GM20431 (cell line): ENCODE results near the gene TRIM44.
"Not testable (repeated sequence)": the region's sequence is repeated elsewhere in the genome, so short reads cannot be mapped to it uniquely, and the experiment has no call there.

Experiments
- in situ Hi-C: fragments of 300-500 bp; cut with MseI, MboI; formaldehyde crosslinking; loops from one replicate; pipeline ENCODE4 v1.15.0; 2020; ENCODE audit warnings: low sequenced_read_pairs; ENCODE audit not compliant: unreplicated experiment

TRIM44 gene

DNA sequence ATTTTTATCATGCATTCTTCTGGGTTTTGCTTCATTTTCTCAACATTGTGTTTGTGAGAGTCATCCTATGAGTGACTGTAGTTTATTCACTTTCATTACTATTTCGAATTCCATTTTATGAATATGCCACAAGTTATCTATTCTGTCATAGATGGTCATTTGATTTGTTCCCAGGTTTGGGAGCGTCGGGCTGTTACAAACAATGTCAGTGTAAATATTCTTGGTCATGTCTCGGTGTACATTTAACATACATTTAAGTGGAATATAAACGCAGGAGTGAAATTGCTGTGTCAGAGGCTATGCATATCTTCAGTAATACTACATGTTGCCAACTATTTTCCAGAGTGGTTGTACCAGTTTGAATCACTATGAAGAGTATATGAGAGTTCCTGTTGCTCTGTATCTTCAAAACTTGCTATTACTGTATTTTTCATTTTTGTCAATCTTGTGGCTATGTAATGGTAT, 2.4 kb downstream of the TRIM44 start:
- in situ Hi-C loops: no loop called here

GRCh38 chr11:35667257-35667656, 4.7 kb downstream of the TRIM44 start:
- in situ Hi-C loops: no loop called here

- in situ Hi-C loops: not testable (repeated sequence)
These were observed 5.8 kb downstream of the TRIM44 start for GRCh38 chr11:35668350-35668749.

DNA sequence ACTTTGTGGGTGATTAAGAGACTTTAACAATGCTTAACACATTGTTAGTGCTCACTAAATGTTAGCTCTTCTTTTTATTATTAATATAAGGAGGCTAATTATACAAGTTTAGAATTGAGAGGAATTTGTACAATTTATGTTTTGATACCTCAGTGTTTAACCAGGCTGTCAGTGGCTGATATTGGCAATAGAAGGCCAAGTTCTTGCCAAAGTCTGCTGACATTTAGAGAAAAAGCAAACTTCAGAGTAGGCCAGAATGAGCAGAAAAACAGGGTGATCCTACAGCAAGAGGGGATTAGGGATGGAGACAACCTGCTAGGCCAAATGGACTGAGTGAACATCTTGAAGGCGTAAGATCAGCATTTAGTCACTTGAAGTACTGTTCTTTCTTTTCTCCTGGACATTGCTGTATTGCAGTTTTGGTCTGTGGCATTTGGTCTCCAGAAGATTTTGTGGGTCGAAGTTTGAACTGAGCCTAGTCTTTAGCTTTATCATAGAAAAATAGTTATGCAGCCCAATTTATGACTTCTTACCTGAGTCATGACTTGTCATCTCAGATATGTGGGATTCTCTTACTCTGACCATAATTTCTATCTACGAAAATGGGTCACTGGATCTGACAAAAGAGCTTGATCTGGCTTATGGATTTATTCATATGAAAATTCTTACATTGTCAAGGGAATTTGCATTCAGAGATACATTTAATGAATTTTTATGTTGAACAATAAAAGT, 9.0 kb downstream of the TRIM44 start:
- in situ Hi-C loops: no loop called here

GRCh38 chr11:35672608-35673007, 10.0 kb downstream of the TRIM44 start:
- in situ Hi-C loops: no loop called here

GRCh38 chr11:35675901-35676610, 13.5 kb downstream of the TRIM44 start:
- in situ Hi-C loops: no loop called here

DNA sequence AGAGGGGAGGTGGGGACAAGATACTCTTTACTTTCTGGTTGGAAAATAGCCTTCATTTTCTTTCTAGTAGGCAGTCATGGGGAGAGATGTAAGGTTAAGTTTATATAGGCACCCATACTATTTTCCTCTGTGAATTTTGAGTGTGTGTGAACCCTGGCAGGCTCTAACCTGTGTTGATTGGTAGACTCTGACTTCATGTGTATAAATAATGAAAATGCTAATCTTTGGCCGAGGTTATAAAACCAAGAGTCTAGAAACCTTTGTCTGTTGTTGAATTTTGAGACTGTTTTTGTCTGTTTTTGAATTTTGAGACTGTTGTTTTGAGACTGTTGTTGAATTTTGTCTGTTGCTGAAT, 14.0 kb downstream of the TRIM44 start:
- in situ Hi-C loops: no loop called here

DNA sequence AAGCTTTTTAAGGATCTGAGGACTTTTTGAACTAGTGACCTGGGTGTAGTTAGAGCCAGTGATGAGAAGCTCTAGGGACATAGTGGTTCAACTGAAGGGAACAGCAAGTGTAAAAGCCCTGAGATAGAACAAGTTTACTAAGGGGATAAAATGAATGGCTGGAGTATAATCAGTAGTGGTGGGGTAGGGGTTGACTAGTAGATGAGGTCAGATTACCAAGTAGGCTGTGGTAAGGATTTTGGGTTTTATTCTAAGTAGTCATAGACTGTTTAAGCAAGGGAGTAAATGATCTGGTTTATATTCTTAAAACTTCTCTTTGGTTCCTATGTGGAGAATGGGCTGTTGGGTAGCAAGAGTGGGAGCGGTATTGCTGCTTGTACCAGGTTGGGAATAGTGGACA, 15.3 kb downstream of the TRIM44 start:
- in situ Hi-C loops: no loop called here

GRCh38 chr11:35678471-35678870, 15.9 kb downstream of the TRIM44 start:
- in situ Hi-C loops: no loop called here

- in situ Hi-C loops: no loop called here
These were observed 16.4 kb downstream of the TRIM44 start for GRCh38 chr11:35678975-35679374.

- in situ Hi-C loops: no loop called here
These were observed 17.9 kb downstream of the TRIM44 start for GRCh38 chr11:35680506-35680905.

DNA sequence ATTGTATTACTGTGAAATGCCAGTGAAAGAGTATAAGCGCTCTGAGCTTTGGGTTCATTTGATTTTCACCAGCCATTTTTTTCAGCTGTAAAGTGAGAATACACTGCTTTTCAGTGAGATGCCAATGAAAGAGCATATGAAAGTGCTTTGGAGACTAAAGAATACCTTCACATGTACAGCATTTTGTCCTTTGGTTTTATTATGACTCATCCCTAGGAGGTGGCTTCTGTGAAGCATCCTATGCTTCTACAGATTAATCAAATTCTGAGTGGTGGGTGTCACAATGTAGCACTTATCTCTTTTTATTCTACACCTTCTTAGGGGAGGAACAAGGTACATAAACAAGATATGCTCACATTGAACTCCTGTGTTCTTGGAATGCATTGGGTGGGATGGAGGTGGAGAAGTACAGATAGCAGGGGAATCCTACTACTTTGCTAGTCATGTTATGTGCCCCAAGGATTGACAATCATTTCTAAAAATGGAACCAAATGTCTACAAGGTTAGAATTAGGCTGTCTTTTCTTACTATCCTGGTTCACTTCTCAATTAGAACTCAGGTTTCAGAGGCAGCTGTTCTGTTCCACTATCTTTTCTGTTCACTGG, 18.7 kb downstream of the TRIM44 start:
- in situ Hi-C loops: no loop called here

GRCh38 chr11:35682230-35683173, 19.9 kb downstream of the TRIM44 start:
- in situ Hi-C loops: no loop called here

DNA sequence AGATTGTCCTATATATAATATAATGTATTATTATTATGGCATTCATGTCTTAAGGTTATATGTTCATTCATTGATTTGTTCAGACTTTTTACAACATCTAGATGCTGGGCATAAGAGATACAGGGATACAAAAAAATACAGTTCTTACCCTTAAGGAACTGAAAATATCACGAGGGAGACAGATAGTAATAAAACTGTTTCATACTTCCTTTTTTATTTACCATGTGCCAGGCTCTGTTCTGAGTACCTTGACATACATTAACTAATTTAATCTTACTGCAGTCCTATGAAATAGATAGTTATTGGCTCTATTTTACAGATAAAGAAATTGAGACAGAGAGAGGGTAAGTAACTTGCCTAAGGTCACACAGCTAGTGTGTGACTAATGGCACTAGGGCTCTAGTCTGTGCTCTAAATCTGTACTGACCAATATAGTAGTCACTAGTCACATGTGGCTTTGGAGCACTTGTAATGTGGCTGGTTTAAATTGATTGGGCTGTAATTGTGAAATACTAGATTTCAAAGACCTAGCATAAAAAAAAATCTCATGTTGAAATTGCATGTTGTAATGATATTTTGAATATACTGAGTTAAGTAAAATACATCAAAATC, 21.3 kb downstream of the TRIM44 start:
- in situ Hi-C loops: no loop called here

- in situ Hi-C loops: no loop called here
These were observed 25.4 kb downstream of the TRIM44 start for GRCh38 chr11:35688023-35688422.

DNA sequence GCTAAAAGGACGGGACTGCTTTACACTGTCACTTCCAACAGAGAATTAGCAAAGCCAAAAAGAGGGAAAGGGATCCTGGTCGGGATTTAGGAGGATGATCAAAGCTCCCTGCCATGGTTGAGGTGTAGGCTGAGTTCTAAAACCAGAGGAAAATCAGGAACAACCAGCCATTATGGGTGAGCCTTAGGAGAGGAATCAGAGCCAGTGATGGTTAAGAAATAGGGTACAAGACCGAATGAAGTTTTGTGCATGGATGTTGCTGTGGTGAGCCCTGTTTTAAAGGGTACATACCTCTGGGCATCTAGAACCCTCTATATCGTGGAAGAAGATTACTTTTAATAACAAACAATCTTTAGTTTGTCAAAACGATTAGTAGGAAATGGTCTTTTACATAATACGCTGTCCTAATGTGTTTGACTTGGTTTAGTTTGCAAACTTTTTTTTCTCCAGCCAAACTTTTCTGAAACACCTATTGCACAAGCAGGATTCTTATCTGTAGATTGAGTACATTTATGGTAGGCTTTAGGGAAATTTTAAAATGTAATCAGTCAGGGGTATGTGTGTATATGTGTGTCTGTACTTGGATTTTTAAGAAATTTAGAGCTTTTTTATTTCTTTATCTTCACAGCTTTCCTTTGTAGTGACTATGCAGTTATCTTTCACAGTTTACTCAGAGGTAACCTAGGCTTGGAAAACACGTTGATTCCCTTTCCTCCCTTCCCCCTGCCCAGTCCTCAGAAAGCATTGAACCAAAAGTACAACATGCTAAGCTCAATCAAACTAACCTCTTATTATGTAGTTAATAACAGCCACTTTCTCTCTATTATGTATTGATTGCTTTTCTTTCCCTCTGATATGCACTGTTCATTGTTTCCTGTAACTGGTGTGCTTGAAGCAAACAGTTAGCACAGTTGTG, 26.8 kb downstream of the TRIM44 start:
- in situ Hi-C loops: no loop called here

GRCh38 chr11:35702126-35702525, 39.6 kb downstream of the TRIM44 start:
- in situ Hi-C loops: no loop called here

DNA sequence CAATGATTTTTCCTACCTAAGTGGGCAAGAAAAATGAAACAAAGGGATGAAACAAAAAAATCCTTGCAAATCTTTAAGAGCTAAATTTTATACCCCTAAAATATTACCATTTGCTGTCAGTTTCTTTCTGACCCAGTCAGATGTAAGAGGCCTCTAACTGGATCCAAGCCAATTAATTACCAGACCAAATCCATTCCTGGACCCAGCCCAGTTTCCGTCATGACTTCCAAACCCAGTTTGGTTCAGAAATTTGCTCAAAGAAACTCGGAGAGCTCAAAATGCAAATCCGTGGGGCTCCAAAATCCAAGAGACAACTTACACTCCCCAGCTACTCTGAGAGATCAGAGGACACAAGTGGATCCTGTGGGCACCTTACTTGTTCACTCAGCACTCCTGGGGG, 46.8 kb downstream of the TRIM44 start:
- in situ Hi-C loops: no loop called here
